SK-MEL-5 (cell line): Measurements from ENCODE around the gene ZDHHC9. TPM values are rescaled to one million over a fixed set of nuclear protein-coding genes. Genes with fewer than 3 reads are reported as not detected.
A peak's percentile ranks its signal among the peaks of the same experiment; 100 is the strongest.

Experiments used
- DNase-seq: peaks from one replicate; pipeline ENCODE4 v3.0.0-alpha.2; 2016; ENCODE audit warnings: low read depth, low spot score
- in situ Hi-C: cut with HindIII; loops from 2 replicates; pipeline ENCODE4 v1.10.0; 2016; ENCODE audit warnings: low sequenced_read_pairs, high pct_unique_total_duplicates, low pct_unique_long_range_greater_than_20kb
- total RNA-seq: library from RNA; depleted of rRNA; stranded (reverse); fragments of >200 nt; shearing (Covaris generic); gene quantifications from 2 replicates; pipeline ENCODE4 v1.2.3, GENCODE V29; 2014

ZDHHC9 gene
- total RNA-seq, 1 experiment from 2014 or later: 26.8 TPM

- no peak for DNase-seq
- in situ Hi-C loops: no loop called here
These were observed 17.8 kb downstream of the ZDHHC9 start for GRCh38 chrX:129825746-129826505.

- DNase-seq: no peak
- in situ Hi-C loops: no loop called here
These were observed 19.1 kb downstream of the ZDHHC9 start for GRCh38 chrX:129824620-129825019.

DNA sequence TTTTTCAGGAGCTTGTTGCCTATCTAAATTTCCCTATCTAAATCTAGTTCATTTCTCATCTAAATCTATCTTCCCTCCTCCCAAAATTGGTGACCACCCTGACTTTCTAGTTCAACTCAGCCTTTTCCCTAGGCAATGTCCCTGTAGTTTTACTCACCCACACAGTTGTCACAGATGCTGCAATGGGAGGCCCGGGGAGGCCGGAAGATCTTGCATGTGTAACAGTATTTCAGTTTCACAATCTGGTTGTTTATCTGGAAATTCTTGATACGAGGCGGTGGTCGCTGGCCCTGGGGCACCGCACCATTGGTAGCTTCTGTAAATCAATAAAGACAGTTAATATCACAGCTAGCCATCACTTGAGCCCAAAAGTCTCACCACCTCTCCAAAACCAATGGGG is 20.2 kb downstream of the ZDHHC9 start:
- no peak for DNase-seq

DNA sequence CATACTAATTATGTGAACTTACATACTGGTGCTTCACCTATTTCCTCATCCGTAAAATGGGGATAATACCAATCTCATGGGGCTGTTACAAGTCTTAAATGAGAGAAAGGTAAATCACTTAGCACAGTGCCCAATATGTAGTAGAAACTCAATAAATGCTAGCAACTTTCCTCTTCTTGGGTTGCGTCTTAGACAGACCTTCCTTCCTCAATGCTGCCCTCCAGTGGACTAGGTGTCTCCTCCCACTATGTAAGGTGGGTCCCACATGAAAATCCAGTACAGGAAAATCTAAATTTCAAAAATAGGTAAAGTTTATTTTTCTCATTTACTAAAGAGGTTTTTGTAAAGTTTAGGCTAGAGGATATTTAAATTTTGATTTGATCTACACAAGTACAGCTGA is 20.6 kb downstream of the ZDHHC9 start:
- peak; percentile 57 for DNase-seq
- in situ Hi-C loops: no loop called here

More for the DNA sequence above, 20.2 kb downstream of the ZDHHC9 start:
- in situ Hi-C loops: no loop called here

DNA sequence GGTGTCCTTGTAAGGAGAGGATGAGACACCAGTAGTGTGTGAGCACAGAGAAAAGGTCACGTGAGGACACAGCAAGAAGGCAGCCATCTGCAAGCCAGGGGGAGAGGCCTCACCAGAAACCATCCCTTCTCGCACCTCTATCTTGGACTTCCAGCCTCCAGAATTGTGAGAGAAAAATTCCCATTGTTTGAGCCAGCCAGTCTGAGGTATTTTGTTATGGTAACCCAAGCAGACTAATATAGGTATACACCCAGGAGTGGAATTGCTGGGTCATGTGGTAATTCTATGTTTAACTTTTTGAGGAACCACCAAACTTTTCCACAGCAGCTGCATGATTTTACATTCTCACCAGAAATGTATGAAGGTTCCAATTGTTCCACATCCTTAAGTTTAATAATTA is 25.6 kb downstream of the ZDHHC9 start:
- DNase-seq: no peak
- in situ Hi-C loops: no loop called here

DNA sequence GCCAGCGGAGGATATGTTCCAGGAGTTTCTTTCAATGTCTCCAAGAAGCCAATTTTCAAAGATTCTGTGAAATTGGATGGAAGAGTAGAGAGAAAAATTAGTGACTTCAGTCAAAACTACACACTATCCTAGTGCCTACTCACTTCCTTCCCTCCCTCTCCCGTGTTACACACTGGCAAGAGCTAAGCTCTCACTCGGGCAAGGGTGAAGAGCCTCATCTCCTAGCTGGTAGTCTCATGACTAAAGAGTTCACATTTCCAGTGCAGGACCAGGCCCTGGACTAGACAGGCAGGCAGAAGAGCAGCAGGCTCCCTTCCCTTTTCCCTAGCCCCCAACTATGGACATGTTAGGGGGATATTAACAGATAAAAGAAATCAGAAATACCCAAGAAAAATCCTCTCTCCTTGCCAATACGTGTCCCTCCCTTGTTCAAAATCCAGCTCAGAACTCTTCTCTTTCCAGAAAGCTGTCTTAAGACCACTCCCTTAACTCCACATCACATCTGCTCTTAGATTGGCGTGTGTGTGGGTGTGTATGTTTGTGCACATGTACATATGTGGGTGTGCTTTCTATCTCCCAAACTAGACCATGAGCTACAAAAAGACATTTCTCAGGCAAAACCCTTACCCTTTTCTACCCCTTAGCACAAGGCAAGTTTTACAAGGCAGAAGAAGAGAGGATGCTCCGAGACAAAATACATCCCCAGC is 29.9 kb downstream of the ZDHHC9 start:
- in situ Hi-C loops: no loop called here

DNA sequence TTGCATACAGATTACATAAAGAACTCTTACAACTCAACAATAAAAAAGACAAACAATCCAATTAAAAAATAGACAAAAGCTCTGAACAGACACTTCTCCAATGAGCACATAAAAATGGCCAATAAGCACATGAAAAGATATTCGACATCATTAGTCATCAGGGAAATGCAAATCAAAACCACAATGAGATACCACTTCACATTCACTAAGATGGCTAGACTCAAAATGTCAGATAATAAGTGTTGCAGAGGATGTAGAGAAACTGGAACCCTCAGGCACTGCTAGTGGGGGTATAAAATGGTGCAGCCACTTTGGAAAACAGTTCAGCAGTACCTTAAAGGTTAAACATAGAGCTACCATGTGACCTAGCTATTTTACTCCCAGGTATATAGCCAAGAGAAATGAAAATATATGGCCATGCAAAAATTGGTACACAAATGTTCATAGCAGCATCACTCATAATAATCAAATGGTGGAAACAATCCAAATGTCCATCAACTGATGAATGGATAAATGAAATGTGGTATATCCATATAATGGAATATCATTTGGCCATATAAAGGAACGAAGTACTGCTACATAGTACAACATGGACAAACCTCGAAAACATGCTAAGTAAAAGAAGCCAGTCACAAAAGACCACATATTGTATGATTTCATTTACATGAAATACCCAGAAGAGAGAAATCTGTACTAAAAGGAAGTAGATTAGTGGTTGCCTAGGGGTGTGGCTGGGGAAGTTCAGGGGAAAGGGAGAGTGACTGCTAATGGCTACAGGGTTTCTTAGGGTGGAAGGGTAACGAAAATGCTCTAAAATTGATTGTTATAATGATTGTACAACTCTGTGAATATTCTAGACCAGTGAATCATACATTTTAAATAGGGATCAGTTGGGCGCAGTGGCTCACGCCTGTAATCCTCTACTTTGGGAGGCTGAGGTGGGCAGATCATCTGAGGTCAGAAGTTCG is 34.6 kb downstream of the ZDHHC9 start:
- no peak for DNase-seq
- in situ Hi-C loops: no loop called here

More for the DNA sequence above, 29.9 kb downstream of the ZDHHC9 start:
- DNase-seq: no peak

- in situ Hi-C loops: no loop called here
- DNase-seq: no peak
These were observed 35.4 kb downstream of the ZDHHC9 start for GRCh38 chrX:129808158-129808828.

DNA sequence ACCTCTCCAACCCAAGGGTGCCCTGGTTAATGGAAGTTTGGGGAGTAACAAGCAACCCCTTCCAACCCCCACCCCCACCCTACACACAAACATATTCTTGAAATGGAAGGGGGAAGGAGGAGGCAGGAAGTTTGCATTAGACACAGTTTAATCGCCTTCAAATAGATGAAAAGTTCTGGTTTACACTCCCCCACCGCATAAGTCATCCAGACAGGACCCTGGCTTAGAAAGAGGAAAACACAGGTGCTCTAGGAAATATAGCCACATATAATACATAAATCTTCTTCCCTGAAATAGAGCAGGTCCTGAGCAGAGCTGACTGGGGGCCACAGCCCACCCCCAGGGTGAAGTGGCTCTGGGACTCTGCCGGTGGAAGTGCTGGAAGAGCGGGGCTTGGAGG is 38.9 kb downstream of the ZDHHC9 start:
- in situ Hi-C loops: no loop called here
- no peak for DNase-seq

GRCh38 chrX:129802863-129803262 is 40.8 kb downstream of the ZDHHC9 start:
- in situ Hi-C loops: no loop called here
- DNase-seq: no peak

GRCh38 chrX:129800186-129800585 is 43.5 kb downstream of the ZDHHC9 start:
- DNase-seq: no peak
- in situ Hi-C loops: no loop called here

GRCh38 chrX:129798888-129799287 is 44.8 kb downstream of the ZDHHC9 start:
- DNase-seq: no peak
- in situ Hi-C loops: no loop called here

GRCh38 chrX:129798456-129798855 is 45.2 kb downstream of the ZDHHC9 start:
- no peak for DNase-seq
- in situ Hi-C loops: no loop called here

DNA sequence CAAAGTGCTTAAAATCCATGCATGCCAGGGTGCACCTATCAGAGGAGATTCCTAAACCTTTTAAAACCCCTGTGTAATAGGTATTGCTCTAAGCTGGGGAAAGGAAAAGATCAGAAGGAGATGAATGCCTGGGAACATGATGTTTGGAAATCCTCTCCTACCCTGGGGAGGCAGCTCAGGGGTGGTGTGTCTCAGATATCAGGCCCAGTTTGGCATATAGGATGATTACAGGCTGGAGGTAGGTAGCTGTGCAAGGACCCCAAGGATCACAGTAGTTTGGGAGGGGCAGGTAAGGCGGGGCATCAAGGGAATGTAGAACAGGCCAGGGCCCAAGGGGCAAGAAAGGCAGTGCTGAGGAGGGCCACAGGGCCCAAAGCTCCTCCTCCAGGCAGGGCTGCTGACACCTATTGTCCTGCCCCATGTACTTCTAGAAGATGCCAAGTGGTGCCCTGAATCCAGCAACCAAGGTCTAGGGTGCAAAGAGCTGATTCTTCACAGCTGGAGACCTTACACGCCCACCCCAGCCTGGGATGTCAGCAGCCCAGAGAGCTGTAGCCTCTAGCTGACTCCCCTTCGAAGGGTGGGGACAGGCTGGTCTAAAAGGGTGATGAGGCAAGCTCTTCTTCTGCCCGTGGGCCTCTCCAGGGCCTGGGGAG is 46.3 kb downstream of the ZDHHC9 start:
- DNase-seq: no peak
- in situ Hi-C loops: no loop called here

DNA sequence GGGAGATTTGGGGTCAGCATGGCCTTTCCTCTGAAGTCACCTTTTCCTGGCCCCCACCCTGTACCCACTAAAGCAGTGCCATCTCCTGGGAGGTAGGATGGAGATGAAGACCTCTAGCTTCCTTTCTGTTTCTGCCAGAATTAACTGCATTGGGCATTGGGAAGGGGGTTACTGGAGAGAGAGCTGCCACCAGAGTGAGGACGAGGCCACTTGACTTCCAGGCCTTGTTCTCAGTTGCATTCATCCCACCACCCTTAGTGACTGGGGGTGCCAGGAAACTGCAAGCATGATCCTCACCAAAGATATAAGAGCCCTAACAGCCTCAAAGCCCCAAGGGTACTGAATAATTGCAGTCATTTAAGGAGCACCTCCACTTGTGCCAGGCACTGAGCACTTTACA is 48.1 kb downstream of the ZDHHC9 start:
- in situ Hi-C loops: no loop called here
- DNase-seq: no peak

DNA sequence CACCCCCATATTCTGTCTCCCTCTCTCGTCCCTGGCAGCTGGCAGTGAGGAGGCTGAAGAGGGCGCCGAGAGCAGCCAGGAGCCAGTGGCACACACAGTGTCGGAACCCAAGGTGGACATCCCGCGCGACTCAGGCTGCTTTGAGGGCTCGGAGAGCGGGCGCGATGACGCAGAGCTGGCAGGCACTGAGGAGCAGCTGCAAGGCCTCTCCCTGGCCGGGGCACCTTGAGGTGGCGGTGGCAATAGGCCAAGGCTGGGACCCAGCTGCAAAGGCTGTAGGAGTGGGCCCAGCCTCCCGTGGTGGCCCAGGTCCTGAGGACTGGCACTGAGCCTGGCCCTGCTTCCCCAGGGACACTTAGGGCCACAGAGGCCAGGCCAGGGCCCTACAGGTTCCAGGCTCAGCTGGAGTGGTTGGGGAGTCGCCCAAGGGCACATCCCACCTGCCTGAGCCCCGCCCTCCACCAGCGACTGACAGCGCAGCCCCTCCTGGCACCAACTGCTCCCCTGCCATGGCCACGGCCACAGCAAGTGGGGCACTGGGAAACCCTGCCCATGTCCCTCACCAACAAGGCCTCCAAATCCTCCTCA is 50.0 kb downstream of the ZDHHC9 start:
- in situ Hi-C loops: no loop called here
- no peak for DNase-seq
